Raji (cell line): ENCODE data around the gene ZNF492.
"Not testable (repeated sequence)": the region's sequence is repeated elsewhere in the genome, so short reads cannot be mapped to it uniquely, and the experiment has no call there.

Experiments used
- POLR2A ChIP-seq: IDR thresholded peaks from 2 replicates; pipeline ENCODE4 v1.6.1; 2011; ENCODE audit warnings: low read depth, low read length, control low read depth; ENCODE audit not compliant: insufficient read depth

The ZNF492 gene

DNA sequence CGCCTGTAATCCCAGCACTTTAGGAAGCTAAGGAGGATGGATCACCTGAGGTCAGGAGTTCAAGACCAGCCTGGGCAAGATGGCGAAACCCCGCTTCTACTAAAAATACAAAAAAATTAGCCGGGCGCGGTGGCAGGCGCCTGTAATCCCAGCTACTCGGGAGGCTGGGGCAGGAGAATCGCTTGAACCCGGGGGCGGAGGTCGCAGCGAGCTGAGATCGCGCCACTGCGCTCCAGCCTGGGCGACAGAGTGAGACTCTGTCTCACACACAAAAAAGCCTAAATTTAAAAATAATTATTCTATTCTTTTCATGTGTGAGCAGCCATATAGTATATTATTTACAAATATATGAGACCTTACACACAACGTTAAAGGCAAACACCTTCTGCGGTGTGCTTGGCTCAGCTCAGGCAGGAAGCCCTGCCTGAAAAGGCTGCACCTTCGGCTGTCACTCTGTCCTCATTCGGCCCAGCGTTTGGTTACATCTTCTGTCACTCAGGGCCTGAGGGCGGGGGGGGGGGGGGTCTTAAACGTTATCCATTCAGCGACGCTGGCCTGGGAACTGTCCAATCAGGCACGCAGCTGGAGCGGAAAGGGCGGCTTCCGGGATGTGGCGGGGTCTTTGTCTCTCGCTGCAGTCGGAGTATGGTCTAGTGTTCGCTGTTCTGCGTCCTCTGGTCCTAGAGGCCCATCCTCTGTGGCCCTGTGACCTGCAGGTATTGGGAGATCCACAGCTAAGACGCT is at the start of gene ZNF492:
TSS of gene ZNF492 (plus strand) at position 619 of the 744 bp plus-strand sequence. CDS start 19,076 bp downstream, outside the sequence.
- not testable (repeated sequence) for TF ChIP-seq POLR2A

DNA sequence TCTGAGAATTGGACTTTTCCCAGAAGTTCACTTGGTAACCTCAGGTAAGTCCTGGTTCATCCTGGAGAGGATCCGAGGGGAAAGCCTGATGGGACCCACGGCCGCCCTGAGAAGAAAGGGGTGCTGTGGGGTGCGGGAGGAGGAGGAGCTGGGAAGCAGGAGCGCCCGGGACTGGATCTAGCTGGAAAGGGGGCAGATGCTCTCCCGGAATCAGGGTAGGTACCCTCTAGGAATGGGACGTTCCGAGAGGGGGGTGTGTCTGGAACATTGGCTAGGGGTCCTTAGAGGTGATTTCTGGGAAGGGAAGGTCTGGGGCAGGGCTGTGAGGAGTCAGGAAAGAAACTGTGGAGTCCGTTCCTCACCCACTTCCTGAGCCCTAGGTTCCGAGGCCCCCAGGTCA is 38.7 kb upstream of the ZNF492 start:
- TF ChIP-seq POLR2A, result no peak

DNA sequence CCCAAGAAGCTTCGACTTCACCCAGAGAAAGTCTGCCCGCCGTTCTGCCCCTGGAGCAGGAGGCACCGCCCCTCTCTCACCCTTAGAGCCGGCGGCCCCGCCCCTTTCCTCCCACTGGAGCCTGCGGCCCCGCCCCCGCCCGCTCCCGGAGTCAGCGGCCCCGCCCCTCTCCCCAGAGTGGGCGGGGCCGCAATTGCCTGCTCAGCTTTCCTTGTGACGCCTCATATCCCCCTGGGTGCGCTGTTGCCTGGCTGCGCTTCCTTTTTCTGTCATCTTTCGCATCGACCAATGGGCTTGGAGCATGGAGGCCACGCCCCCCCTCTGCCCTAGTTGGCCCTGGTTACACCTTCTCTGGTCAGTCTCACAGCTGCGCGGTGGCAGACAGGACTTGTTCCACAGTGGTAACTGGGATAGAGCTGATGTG is 38.2 kb upstream of the ZNF492 start:
- TF ChIP-seq POLR2A, result no peak

DNA sequence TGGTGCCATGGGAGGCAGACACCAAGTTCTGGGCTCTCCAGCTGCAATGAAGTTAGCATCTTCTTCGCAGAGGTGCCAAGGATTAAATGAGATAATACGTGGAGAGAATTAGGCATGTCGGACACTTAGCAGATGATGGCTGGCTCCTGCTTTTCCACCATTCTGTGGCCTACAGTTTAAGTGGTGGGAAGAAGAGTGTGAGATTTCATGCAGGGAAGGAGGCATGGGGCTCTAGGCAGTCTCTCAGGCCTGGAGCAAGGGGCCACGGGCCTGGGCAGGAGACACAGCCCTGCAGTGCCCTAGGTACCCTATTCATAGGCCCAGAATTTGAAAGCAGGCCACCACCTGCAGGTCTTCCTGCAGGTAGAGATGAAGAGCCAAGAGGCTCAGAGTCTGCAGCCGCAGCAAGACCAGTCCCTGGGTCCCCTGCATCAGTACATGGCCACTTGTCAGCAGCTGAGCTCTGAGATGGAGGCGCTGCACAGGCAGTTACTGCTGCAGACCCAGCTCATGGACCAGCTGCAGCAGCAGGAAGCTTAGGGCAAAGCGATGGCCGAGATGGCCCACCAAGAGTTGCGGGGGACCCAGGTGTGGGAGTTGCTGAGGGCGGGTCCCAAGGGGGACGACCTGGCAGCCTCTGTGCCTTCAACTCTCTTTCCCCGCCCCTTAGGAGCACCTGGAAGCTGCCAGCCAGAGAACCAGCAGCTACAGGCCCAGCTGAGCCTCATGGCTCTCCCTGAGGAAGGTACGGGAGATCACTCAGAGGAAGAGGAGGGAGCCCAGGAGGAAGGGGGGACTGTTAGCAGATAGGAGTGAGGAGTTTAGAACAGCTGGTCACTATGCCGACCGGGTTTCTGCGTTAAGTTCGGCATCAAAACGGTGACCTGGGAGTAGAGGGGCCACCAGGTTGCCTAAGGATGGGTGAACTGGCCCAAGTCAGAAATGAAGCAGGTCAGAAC is 33.2 kb upstream of the ZNF492 start:
- no peak for TF ChIP-seq POLR2A

DNA sequence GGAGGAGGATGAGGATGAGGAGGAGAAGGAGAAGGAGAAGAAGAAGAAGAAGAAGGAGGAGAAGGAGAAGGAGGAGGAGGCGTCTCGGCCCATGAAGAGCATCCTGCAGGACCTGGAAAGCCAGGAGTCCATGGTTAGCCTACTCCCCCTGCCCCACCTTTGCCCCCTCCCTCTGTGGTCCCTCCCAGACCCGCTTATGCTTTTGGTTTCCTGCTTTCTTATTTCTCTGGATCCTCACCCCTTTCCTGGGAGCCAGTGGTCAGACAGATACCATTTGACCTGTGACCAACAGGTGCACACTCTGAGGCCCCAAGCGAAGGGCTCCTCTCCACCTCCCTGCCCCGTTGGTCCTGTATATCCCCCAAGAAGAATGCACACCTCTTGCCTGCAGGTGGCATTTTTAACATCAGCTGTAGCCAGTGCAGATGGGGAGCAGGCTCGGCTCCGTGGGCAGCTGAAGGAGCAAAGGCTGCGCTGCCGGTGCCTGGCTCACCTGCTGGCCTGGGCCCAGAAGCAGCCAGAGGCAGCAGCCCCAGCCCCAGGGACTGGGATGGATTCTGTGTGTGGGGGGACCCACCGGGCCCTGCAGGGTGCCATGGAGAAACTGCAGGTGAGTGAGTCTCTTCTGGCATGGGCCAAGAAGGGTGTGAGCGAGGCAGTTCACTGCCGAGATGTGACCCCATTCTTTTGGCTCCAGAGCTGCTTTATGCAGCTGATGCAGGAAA is 32.1 kb upstream of the ZNF492 start:
- no peak for TF ChIP-seq POLR2A

DNA sequence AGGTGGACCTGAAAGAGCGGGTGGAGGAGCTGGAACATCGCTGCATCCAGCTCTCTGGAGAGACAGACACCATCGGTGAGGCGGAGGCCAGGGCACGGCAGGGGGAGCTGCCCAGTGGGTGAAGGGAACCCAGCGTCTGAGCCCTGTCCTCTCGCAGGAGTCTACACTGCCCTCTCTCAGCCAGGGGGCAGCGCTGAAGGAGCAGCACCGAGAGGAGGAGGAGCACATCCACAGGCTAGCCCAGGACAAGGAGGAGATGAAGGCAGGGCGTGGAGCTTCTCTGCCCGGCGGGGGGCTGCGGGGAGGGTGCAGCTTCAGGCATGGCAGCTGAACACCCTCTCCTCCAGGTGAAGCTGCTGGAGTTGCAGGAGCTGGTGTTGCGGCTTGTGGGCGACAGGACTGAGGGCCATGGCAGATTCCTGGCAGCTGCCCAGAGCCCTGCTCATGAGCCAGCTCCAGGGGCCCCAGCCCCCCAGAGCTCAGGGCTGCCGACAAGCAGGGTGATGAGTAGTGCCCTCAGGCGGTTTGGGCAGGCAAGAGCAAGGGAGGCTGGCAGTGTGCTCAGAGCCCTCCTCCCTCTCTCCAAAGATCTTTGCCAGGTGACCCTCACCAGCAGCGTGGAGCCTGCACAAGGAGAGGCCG is 31.4 kb upstream of the ZNF492 start:
- no peak for TF ChIP-seq POLR2A

DNA sequence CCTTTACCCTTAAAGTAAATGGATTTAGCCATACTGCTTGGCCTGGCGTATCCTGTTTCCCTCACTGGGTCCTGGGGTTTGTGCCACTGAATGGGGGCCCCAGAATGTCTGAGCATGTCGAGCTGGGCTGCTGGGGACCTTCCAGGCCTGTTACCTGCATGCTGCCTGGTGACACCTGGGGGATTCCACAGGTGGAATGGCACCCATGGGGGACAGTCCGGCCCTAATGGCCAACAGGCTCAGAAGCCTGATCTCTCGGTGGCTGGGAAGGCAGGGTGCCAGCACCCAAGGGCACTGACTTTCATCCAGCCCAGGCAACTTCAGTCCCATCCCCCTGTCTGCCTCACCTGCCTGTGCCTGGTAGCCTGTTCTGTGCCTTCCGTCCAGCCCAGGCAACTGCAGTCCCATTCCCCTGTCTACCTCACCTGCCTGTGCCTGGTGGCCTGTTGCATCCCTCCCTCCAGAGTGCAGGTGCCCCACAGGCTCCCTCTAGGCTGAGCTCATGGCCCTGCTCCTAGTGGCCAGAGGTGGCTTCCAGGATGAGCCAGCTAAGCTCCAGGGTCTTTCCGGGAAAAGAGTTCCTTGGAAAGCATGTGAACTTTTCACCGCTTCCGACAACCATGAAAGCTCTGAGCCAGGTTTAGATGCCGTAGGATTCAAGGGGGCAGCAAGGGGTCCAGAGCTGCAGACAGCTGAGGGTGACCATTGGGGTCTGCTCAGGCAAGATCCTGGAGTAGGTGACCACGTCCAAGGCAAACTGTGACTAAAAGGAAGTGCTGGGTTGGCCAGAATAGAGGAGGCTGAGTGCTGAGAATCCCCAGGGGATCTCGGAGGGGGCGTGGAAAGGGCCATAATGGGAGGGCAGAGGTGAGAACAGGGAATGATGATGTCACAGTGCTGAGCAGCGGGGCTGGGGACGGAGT is 30.3 kb upstream of the ZNF492 start:
- no peak for TF ChIP-seq POLR2A

DNA sequence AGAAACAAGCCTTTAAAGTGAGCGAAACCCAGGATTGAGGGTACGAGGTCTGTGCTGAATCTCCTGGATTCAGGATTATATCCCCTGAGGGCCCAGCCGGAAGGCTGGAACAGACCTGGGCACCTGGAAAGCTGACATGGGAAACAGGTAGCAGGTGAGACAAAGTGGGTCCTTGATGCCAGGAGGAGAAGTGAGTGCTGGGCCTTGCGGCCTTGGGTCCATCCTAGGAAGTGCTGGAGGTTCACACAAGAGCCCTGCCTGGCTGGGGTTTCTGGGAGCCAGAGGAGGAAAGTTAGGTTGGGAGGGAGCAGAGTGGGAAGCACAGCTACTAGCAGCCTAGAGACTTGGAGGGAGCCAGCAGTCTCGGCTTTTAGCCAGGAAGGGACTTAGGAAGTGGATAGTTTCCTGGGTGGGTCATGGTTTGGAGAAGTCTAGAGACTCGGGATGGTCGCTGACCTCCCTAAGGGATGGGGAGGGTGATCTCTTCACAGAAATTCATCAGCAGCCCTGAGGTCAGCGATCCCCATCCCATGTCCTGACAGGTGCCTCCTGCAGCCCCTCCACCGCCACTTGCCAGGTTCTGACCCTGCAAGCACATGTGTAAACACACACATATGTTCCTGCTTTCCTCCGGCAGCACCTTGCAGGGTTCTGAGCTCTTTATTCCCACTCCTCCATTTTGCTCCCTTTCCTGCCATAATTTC is 29.4 kb upstream of the ZNF492 start:
- no peak for TF ChIP-seq POLR2A

DNA sequence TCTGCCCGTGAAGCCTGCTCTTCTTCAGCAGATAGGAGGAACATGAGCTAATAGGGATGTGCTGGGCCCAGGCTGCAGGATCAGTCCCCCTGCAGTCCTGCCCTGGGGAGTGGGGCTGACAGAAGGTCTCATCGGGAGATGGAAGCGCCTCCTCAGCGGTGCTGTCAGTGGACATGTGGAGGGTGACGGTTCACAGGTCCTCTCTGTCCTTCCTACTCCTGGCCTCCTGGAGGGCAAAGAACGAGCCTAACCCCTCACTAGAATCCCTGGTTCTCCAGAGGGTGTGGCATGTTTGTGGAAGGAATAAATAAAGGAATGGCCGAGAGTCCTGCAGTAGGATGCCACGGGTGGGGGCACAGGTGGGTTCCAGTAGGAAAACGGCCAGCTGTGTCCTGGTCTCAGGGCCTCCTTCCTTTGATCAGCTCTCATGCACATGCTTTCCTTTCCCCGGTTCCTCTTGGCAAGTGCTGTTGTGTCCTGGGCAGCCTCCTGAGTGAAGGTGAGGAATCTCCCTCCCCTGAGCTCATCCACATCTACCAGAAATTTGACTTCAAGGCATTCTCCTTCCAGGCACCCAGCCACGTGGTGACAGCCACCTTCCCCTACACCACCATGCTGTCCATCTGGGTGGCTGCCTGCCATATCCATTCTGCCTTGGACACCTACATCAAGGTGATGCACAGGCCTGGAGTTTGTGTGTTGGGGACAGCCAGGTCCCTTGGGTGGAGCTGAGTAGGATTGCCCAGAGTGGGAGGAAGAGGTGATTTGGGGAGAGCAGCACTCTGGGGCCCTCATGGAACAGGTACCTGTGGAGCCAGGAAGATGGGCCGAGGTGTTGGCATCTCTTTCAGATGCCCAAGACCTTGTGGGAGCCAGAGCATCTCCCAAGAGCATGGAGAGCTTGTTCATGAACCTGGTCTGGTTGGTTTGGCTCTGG is 28.6 kb upstream of the ZNF492 start:
- no peak for TF ChIP-seq POLR2A

DNA sequence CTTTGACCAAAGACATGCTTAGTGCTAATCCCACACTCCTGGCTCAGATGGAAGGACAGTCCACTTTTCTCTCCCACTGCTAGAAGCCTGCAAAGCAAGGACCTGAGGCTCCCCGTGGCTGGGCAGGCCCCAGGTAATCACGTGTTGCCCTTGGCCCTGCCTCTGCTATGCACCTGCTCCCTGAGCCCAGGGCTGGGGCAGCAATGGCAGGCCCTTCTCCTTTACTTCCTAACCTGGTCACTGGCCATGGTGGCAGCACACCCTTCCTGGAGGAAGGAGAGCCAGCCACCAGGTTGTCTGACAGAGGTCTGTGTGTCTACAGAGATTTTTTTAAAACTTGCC is 27.9 kb upstream of the ZNF492 start:
- TF ChIP-seq POLR2A, result no peak

DNA sequence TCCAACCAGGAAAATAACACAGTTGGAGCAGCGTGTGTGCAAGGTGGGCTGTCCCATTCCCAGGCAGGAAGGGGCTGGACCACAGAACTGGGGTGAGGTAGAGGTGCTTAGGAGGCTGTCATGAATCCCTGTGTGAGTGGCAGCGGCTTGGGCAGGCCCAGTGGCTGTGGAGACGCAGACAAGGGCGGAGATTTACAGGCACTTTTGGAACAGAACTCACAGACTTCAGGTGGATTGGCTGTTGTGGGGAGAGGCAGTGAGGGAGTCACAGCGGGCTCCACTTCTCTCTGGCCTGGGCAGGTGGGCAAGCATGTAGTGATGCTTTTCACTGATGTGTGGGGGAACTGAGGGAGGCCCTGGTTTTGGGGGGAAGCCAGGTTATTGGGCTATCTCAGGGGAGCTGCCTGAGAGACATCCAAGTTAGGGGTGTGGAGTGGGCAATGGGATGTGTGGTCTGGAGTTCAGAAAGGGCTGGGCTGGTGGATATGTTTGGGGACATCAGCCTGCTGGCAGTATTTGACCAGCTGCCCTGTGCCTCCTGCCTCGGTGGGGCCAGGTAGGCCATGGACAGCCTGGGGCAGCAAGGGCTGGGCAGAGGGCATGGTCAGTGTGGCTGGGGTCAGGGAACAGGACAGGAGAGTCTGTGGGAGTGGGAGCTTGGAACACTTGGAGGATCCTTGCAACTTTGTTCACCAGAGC is 27.0 kb upstream of the ZNF492 start:
- no peak for TF ChIP-seq POLR2A
